ENCODE results near the gene OPTC.

Gene OPTC

GRCh38 chr1:203524824-203525223 lies 30.9 kb downstream of the OPTC start:
- H3K4me1 ChIP-seq (ENCODE audit: control insufficient read depth, insufficient read depth, low read length), result peaks cover 47% of the 10 kb centered on the region
- H3K9me3 ChIP-seq (ENCODE audit: control insufficient read depth, insufficient read depth, low read length), result no peaks in the 10 kb centered on the region
- H3K9ac ChIP-seq (ENCODE audit: low read depth, low read length), result no peak overlapping the region
- H3K4me3 ChIP-seq (ENCODE audit: low read depth, low read length), result no peak overlapping the region
- H3K36me3 ChIP-seq (ENCODE audit: control insufficient read depth, insufficient read depth, low read length), result no peaks in the 10 kb centered on the region
- H3K27ac ChIP-seq (ENCODE audit: low read depth, low read length), result no peak overlapping the region
- peaks cover 29% of the 10 kb centered on the region for H3K27me3 ChIP-seq (ENCODE audit: control insufficient read depth, insufficient read depth, low read length)

- H3K9me3 ChIP-seq (ENCODE audit: control insufficient read depth, insufficient read depth, low read length), result no peaks in the 10 kb centered on the region
- H3K9ac ChIP-seq (ENCODE audit: low read depth, low read length), result no peak overlapping the region
- no peaks in the 10 kb centered on the region for H3K36me3 ChIP-seq (ENCODE audit: control insufficient read depth, insufficient read depth, low read length)
- H3K4me1 ChIP-seq (ENCODE audit: control insufficient read depth, insufficient read depth, low read length), result peaks cover 39% of the 10 kb centered on the region
- no peak overlapping the region for H3K27ac ChIP-seq (ENCODE audit: low read depth, low read length)
- H3K27me3 ChIP-seq (ENCODE audit: control insufficient read depth, insufficient read depth, low read length), result peaks cover 21% of the 10 kb centered on the region
- no peak overlapping the region for H3K4me3 ChIP-seq (ENCODE audit: low read depth, low read length)
Measured at GRCh38 chr1:203525685-203526084, 31.7 kb downstream of the OPTC start.

GRCh38 chr1:203526130-203526529 lies 32.2 kb downstream of the OPTC start:
- H3K27me3 ChIP-seq (ENCODE audit: control insufficient read depth, insufficient read depth, low read length), result peaks cover 16% of the 10 kb centered on the region
- no peak overlapping the region for H3K4me3 ChIP-seq (ENCODE audit: low read depth, low read length)
- no peaks in the 10 kb centered on the region for H3K36me3 ChIP-seq (ENCODE audit: control insufficient read depth, insufficient read depth, low read length)
- no peak overlapping the region for H3K27ac ChIP-seq (ENCODE audit: low read depth, low read length)
- peaks cover 35% of the 10 kb centered on the region for H3K4me1 ChIP-seq (ENCODE audit: control insufficient read depth, insufficient read depth, low read length)
- no peaks in the 10 kb centered on the region for H3K9me3 ChIP-seq (ENCODE audit: control insufficient read depth, insufficient read depth, low read length)
- H3K9ac ChIP-seq (ENCODE audit: low read depth, low read length), result no peak overlapping the region

- H3K27ac ChIP-seq (ENCODE audit: low read depth, low read length), result no peak overlapping the region
- H3K36me3 ChIP-seq (ENCODE audit: control insufficient read depth, insufficient read depth, low read length), result no peaks in the 10 kb centered on the region
- peaks cover 30% of the 10 kb centered on the region for H3K4me1 ChIP-seq (ENCODE audit: control insufficient read depth, insufficient read depth, low read length)
- H3K9ac ChIP-seq (ENCODE audit: low read depth, low read length), result no peak overlapping the region
- H3K27me3 ChIP-seq (ENCODE audit: control insufficient read depth, insufficient read depth, low read length), result peaks cover 12% of the 10 kb centered on the region
- H3K9me3 ChIP-seq (ENCODE audit: control insufficient read depth, insufficient read depth, low read length), result no peaks in the 10 kb centered on the region
- H3K4me3 ChIP-seq (ENCODE audit: low read depth, low read length), result no peak overlapping the region
Measured at GRCh38 chr1:203526572-203526971, 32.6 kb downstream of the OPTC start.

GRCh38 chr1:203527013-203527412 lies 33.1 kb downstream of the OPTC start:
- no peaks in the 10 kb centered on the region for H3K36me3 ChIP-seq (ENCODE audit: control insufficient read depth, insufficient read depth, low read length)
- no peak overlapping the region for H3K27ac ChIP-seq (ENCODE audit: low read depth, low read length)
- peaks cover 7% of the 10 kb centered on the region for H3K27me3 ChIP-seq (ENCODE audit: control insufficient read depth, insufficient read depth, low read length)
- H3K9ac ChIP-seq (ENCODE audit: low read depth, low read length), result no peak overlapping the region
- no peak overlapping the region for H3K4me3 ChIP-seq (ENCODE audit: low read depth, low read length)
- H3K9me3 ChIP-seq (ENCODE audit: control insufficient read depth, insufficient read depth, low read length), result no peaks in the 10 kb centered on the region
- H3K4me1 ChIP-seq (ENCODE audit: control insufficient read depth, insufficient read depth, low read length), result peaks cover 26% of the 10 kb centered on the region

- Histone ChIP-seq H3K4me1 (ENCODE audit: control insufficient read depth, insufficient read depth, low read length) (peaks cover 15% of the 10 kb centered on the region), H3K9ac (ENCODE audit: low read depth, low read length) (no peak overlapping the region), H3K4me3 (ENCODE audit: low read depth, low read length) (no peak overlapping the region), H3K27me3 (ENCODE audit: control insufficient read depth, insufficient read depth, low read length) (no peaks in the 10 kb centered on the region), H3K9me3 (ENCODE audit: control insufficient read depth, insufficient read depth, low read length) (no peaks in the 10 kb centered on the region), H3K36me3 (ENCODE audit: control insufficient read depth, insufficient read depth, low read length) (no peaks in the 10 kb centered on the region), H3K27ac (ENCODE audit: low read depth, low read length) (no peak overlapping the region)
Measured at GRCh38 chr1:203528063-203528462, 34.1 kb downstream of the OPTC start.

- H3K4me3 ChIP-seq (ENCODE audit: low read depth, low read length), result no peak overlapping the region
- H3K27ac ChIP-seq (ENCODE audit: low read depth, low read length), result no peak overlapping the region
- no peaks in the 10 kb centered on the region; the same call in 1 of the 2 replicates for H3K27me3 ChIP-seq (ENCODE audit: control insufficient read depth, insufficient read depth, low read length)
- H3K9me3 ChIP-seq (ENCODE audit: control insufficient read depth, insufficient read depth, low read length), result no peaks in the 10 kb centered on the region
- no peaks in the 10 kb centered on the region for H3K36me3 ChIP-seq (ENCODE audit: control insufficient read depth, insufficient read depth, low read length)
- H3K9ac ChIP-seq (ENCODE audit: low read depth, low read length), result no peak overlapping the region
- H3K4me1 ChIP-seq (ENCODE audit: control insufficient read depth, insufficient read depth, low read length), result peaks cover 12% of the 10 kb centered on the region
Measured at GRCh38 chr1:203528976-203529835, 35.3 kb downstream of the OPTC start.

- H3K9ac ChIP-seq (ENCODE audit: low read depth, low read length), result no peak overlapping the region
- H3K4me3 ChIP-seq (ENCODE audit: low read depth, low read length), result no peak overlapping the region
- no peaks in the 10 kb centered on the region for H3K9me3 ChIP-seq (ENCODE audit: control insufficient read depth, insufficient read depth, low read length)
- no peaks in the 10 kb centered on the region for H3K36me3 ChIP-seq (ENCODE audit: control insufficient read depth, insufficient read depth, low read length)
- H3K4me1 ChIP-seq (ENCODE audit: control insufficient read depth, insufficient read depth, low read length), result no peaks in the 10 kb centered on the region
- no peak overlapping the region for H3K27ac ChIP-seq (ENCODE audit: low read depth, low read length)
- H3K27me3 ChIP-seq (ENCODE audit: control insufficient read depth, insufficient read depth, low read length), result no peaks in the 10 kb centered on the region; the same call in 1 of the 2 replicates
Measured at GRCh38 chr1:203531063-203531462, 37.1 kb downstream of the OPTC start.

- Histone ChIP-seq H3K27ac (ENCODE audit: low read depth, low read length) (no peak overlapping the region), H3K4me3 (ENCODE audit: low read depth, low read length) (no peak overlapping the region), H3K27me3 (ENCODE audit: control insufficient read depth, insufficient read depth, low read length) (no peaks in the 10 kb centered on the region; the same call in 1 of the 2 replicates), H3K9ac (ENCODE audit: low read depth, low read length) (no peak overlapping the region), H3K36me3 (ENCODE audit: control insufficient read depth, insufficient read depth, low read length) (no peaks in the 10 kb centered on the region), H3K9me3 (ENCODE audit: control insufficient read depth, insufficient read depth, low read length) (no peaks in the 10 kb centered on the region), H3K4me1 (ENCODE audit: control insufficient read depth, insufficient read depth, low read length) (no peaks in the 10 kb centered on the region)
Measured at GRCh38 chr1:203534012-203534411, 40.1 kb downstream of the OPTC start.

- no peaks in the 10 kb centered on the region; the same call in 1 of the 2 replicates for H3K27me3 ChIP-seq (ENCODE audit: control insufficient read depth, insufficient read depth, low read length)
- no peak overlapping the region for H3K4me3 ChIP-seq (ENCODE audit: low read depth, low read length)
- no peaks in the 10 kb centered on the region for H3K4me1 ChIP-seq (ENCODE audit: control insufficient read depth, insufficient read depth, low read length)
- no peaks in the 10 kb centered on the region for H3K36me3 ChIP-seq (ENCODE audit: control insufficient read depth, insufficient read depth, low read length)
- H3K9me3 ChIP-seq (ENCODE audit: control insufficient read depth, insufficient read depth, low read length), result no peaks in the 10 kb centered on the region
- no peak overlapping the region for H3K27ac ChIP-seq (ENCODE audit: low read depth, low read length)
- H3K9ac ChIP-seq (ENCODE audit: low read depth, low read length), result no peak overlapping the region
Measured at GRCh38 chr1:203534526-203534925, 40.6 kb downstream of the OPTC start.

GRCh38 chr1:203536575-203536974 lies 42.6 kb downstream of the OPTC start:
- Histone ChIP-seq H3K4me3 (ENCODE audit: low read depth, low read length) (no peak overlapping the region), H3K27ac (ENCODE audit: low read depth, low read length) (no peak overlapping the region), H3K9ac (ENCODE audit: low read depth, low read length) (no peak overlapping the region), H3K4me1 (ENCODE audit: control insufficient read depth, insufficient read depth, low read length) (peaks cover 3% of the 10 kb centered on the region; the same call in 1 of the 2 replicates), H3K36me3 (ENCODE audit: control insufficient read depth, insufficient read depth, low read length) (no peaks in the 10 kb centered on the region), H3K27me3 (ENCODE audit: control insufficient read depth, insufficient read depth, low read length) (no peaks in the 10 kb centered on the region; the same call in 1 of the 2 replicates), H3K9me3 (ENCODE audit: control insufficient read depth, insufficient read depth, low read length) (no peaks in the 10 kb centered on the region)

Data from HUES48 (cell line).